DMS153 (cell line): ENCODE data around the gene PPTC7.
"Not testable (repeated sequence)": the region's sequence is repeated elsewhere in the genome, so short reads cannot be mapped to it uniquely, and the experiment has no call there.

Experiments
- DNase-seq: peaks from one replicate; lab custom pipeline; 2025; lab: John Stamatoyannopoulos, UW

Gene PPTC7

GRCh38 chr12:110585231-110585799 is 2.2 kb upstream of the PPTC7 start:
- DNase-seq = no peak

- DNase-seq = no peak
These were observed 612 bp downstream of the PPTC7 start for GRCh38 chr12:110582276-110583136.

DNA sequence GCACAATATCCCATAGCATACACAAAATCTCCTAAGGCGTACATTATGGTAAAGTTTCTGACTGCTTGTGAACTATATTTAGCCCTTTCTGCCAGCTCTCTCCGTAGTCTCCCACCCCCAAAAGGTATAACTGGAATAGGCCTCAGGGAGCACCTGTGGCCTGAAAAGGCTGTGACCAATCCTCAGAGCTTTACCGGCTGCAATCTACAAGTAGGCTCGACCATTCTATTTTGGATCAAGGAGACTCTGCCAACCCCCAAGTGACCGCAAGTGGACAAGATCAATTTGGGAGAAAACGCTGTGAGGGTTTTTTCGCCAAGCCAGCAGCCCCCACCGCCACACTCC is 1.2 kb downstream of the PPTC7 start:
- DNase-seq = no peak

- DNase-seq = no peak
These were observed 3.4 kb downstream of the PPTC7 start for GRCh38 chr12:110579535-110580253.

DNA sequence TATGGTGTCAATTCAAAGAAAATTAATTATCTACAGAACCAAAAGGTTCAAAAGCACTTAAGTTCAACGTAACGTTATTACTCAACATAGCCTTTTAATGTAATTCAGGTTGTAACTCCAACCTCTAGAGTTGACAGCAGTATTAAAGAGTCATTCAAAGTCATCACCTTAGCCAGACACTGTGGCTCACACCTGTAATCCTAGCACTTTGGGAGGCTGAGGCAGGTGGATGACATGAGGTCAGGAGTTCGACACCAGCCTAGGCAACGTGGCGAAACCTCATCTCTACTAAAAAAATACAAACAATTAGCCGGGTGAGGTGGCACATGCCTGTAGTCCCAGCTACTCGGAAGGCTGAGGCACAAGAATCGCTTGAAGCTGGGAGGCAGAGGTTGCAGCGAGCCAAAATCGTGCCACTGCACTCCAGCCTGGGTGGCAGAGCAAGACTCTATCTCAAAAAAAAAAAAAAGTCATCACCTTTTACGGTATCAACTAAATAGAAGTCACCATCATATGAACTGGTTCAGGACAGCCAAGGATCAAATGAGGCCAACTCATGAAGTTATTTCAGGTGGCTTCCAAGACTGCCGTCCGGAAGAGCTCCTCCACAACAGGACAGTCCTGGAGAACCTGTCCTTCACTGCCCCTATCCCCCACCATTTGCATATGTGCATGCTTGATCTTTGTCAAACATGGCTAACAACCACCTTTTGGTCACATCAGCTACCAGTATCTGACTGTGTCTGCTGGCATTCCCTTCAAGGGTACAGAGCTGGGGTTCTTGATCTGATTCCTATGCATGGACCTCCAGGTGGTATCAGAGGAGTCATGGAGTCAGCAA is 4.2 kb downstream of the PPTC7 start:
- no peak for DNase-seq

DNA sequence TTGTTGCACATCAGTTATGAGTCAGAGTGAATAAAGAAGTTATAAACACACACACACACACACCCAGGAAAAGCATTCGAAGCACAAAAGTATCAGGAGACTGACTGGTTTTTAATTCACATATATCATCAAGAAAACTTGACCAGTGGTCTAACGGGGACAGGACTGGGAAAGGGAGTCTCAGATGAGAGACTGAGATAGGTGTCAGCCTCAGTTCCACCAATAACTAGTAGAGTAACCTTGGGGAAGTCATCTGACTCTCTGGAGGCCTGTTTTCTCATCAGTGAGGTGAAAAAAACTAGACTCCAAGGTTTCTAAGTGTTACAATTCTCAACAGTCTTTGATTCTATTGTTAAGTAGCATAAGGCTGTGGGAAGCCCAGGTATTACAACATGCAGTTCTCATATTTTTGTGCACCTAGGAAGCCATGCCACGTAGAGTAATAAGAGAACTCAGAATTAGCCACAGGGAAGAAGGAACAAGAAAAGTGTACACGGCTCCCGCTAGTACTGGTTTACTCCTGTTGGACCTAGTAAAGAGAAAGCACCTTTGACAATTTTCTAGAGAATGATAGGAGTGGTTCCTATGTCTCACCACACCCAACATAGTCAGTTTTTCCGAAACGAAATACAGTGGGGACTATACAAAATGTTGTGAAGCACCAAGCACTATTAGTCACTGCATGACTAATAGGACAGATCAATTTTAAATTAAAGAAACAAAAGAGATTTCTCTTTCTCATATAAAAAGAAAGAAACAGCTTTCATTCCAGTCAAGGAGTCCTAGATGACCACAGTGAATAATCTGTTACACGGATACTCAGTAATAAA is 5.0 kb downstream of the PPTC7 start:
- DNase-seq = no peak

DNA sequence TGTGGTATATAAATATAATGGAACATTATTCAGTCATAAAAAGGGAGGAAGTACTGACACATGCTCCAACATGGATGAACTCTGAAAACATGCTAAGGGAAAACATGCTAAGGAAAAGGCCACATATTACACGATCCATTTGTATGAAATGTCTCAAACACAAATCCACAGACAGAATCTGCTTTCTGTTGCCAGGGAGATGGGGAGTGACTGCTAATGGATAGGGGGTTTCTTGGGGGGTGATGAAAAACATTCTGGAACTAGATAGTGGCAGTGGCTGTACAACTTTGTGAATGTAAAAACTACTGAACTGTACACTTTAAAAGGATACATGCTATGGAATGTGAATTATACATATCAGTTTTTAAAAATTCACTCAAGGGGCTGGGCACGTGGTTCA is 6.6 kb downstream of the PPTC7 start:
- DNase-seq = no peak

DNA sequence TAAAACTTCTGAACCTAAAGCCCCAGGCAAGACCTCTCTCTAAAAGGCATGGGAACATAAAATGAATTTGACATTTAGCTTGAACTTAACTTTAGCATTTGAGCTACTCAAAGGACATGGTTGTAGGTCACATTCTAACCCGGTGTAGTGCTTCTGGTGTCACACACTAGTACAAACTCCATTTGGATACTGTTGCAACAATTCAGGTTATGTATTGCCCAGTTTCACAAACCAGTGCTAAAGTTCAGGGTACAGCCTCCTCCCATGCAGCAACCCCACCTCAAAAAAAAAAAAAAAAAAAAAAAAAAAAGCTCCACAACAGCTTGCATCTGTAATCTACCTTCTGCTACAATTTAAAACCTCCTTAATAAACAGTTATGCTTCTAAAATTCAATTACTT is 7.8 kb downstream of the PPTC7 start:
- no peak for DNase-seq

DNA sequence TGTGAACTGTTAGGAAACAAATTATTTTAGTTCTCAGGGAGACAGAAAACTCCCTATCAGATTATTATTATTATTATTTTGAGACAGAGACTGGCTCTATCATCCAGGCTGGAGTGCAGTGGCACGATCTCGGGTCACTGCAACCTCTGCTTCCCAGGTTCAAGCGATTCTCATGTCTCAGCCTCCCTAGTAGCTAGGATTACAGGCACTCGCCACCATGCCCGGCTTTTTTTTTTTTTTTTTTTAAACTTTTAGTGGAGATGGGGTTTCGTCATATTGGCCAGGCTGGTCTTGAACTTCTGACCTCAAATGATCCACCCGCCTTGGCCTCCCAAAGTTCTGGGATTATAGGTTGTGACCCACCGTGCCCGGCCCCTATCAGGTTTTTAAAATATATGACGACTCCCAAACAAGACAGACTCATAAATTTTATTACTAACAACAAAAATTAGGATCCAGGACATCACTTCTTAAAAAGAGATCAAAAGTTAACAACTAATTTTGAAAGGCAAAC is 8.3 kb downstream of the PPTC7 start:
- not testable (repeated sequence) for DNase-seq

- no peak for DNase-seq
These were observed 9.1 kb downstream of the PPTC7 start for GRCh38 chr12:110574044-110574443.

DNA sequence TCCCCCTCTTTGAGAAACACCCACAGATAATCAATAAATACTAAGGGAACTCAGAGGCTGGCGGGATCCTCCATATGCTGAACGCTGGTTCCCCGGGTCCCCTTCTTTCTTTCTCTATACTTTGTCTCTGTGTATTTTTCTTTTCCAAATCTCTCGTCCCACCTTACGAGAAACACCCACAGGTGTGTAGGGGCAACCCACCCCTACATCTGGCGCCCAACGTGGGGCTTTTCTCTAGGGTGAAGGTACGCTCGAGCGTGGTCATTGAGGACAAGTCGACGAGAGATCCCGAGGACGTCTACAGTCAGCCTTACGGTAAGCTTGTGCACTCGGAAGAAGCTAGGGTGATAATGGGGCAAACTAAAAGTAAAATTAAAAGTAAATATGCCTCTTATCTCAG is 12.3 kb downstream of the PPTC7 start:
- not testable (repeated sequence) for DNase-seq

GRCh38 chr12:110569838-110570237 is 13.3 kb downstream of the PPTC7 start:
- DNase-seq = not testable (repeated sequence)

- no peak for DNase-seq
These were observed 14.4 kb downstream of the PPTC7 start for GRCh38 chr12:110568752-110569151.

DNA sequence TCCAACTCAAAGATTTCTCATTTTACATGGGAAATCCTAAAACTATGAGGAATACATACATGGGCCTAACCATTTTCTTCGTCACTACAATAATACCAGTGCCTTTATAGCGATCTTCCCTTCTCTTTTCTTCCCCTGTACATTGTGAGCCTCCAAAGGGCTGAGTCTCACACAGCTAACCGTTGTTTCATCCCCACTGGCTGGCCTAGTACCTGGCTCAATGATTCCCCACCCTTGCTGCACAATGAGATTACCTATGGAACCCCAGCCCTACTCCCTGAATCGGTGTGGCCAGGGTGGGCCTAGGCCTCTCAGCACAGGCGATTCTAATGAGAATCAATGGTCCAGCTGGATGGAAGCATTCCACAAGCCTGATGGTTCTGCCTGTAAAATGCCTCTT is 16.1 kb downstream of the PPTC7 start:
- DNase-seq = no peak

DNA sequence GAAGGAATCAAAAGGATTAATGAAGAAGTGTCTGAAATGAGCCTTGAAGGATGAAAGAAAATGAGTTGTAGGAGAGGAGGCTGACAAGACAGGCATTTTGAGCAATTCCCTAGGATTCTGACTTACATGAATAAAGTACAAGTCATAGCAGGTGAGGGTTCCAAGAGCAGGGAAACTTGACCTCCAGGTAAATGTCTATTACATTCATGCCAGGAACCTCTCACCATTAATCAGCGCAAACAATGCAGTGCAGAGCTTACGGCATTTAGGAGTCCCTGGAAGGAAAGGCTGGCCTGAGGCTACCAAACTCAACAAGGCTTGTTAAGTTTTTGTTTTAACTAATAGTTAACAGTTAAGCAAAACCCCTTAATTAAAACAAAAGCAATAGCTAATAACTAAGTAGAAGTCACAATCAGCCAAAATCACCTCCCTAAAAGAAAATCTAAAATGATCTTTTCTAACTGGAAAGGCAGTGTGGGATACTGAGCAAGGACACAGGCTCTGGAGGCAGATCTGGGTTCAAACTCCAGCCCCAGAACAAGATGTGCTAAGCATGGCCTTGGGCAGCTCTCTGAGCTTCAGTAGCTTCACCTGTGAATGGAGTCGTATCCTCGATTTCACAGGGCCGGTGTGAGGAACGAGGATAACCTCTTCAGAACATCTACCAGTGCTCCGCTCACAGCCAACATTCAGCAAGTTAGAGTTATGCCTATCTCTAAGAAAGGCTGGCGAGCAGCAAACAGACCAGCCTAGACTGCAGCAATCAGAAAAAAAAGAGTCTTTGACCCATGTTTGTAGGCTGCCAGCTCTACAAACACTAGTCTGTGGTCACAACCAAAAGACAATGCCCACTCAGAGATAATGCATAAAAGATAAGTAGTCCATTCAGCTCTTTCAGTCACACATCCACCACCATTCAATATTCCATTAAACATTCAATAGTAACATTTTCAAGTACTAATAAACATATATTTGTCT is 16.9 kb downstream of the PPTC7 start:
- DNase-seq = peak; percentile 42

DNA sequence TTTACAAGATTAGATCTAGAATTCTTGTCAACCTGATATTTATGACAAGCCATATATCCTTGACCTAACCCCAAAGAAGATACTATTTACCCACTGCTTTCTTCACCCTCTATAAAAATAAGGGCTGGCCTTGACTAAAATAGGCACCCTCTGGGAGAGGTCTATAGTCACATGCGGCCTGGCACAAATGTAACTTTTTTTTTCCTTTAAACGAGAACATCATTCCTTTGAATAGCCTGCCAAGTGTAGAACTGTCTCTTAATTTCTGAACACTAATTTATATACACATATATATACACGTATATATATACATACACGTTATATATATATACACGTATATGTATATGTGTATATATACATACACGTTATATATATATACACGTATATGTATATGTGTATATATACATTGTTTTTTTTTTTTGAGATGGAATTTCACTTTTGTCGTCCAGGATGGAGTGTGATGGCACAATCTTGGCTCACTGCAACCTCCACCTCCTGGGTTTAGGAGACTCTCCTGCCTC is 18.6 kb downstream of the PPTC7 start:
- DNase-seq = no peak

- no peak for DNase-seq
These were observed 19.2 kb downstream of the PPTC7 start for GRCh38 chr12:110563702-110564470.

DNA sequence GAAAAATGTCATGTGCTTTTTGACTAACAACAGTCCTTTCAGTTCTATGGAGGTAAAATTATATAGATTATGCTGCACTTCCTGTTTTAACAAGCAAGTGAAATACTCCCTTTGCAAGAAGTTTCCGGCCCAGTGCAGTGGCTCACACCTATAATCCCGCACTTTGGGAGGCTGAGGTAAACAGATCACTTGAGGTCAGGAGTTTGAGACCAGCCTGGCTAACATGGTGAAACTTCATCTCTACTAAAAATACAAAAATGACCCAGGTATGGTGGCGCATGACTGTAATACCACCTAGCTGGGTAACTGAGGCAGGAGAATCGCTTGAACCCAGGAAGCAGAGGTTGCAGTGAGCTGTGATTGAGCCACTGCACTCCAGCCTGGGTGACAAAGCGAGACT is 20.7 kb downstream of the PPTC7 start:
- not testable (repeated sequence) for DNase-seq
